CD4-positive, alpha-beta T cell treated with Interleukin-4 for 1 hour (primary cell): ENCODE results near the gene EXOC2.

Experiments
- DNase-seq, 2 donors: peaks; one replicate each; pipeline ENCODE4 v3.0.0-alpha.2; 2020 to 2022

Gene EXOC2

GRCh38 chr6:518218-518617 is 174.7 kb downstream of the EXOC2 start:
- DNase-seq, result no peak

DNA sequence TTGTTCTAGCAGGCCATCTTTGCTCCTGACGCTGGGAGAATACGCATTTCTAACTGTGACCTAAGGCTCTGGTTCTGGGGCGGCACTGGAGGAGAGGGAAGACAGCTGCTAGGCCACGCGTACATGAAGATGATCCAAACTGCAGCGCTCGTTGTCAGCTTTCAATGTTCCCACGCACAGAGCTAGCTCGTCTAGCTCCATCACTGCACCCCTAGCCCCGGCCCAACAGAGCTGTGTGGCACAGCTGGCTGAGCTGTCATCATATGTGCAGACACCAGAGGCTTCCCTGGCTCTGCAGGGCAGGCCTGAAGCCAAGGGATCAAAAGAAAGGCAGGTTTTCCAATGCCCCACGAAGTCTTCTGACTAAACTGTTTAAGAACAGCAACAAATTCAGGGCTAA is 176.7 kb downstream of the EXOC2 start:
- DNase-seq, result no peak

DNA sequence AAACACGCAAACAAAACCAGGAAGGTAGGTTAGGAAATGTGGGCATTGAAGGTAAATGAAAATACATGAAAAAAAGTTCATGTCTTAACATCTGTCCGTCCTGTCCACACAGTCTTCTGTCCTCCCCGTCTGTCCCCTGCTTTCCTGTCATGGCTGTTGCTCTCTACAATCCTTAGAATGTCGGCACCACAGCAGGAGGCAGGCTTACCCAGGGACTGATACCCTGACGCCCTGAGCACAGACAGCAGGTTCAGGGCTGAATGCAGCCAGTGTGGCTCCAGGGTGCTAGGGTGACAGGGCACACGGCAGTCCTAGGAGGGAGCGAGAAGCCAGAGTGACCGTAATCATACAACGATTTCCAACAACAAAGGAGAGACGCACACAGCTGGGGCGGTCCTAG is 177.7 kb downstream of the EXOC2 start:
- DNase-seq, result no peak

DNA sequence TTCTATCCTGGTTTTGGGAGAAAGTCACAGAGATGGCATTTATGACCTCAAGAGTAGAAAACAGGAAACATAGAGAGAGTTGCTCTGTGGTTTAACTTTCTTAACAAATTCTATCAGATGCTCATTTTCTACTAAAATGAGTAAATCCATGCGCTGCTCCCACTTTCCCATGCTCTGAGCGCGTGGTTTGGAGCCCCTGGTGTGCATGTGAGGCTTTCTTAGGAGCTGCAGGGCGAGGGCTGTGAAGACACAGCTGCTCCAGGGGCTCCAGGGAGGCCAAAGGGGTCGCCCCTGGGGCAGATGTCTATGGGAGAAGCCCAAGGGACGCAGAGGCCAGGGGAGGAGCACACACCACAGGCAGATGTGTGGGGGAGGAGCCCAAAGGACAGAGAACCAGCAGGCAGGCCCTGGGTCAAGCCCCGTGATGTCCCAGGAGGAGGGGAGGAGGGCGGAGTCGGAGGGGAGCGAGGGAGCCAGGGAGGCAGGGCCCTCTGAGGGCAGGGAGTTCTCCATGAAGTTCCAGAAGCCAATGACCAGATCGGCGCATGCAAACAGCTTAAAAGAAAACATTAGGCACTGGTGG is 178.5 kb downstream of the EXOC2 start:
- no peak for DNase-seq

DNA sequence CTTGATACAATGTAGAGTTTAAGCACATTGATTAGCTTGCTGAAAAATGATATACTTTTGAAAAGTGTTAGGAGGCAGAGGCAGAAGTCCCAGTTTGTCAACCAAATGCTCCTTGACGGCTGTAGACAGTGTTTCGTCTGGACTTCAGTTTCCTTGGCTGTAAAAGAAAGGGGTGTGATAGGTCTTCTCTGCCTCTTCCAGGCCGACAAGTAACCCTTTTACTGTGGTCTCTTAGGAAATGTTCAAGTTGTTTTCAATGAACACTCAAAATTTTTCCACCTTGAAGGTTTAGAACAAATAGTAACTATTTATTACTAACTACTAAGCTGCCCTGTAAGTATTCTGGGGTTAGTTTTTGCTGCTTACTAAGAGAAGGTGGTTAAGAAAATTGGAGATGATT is 179.0 kb downstream of the EXOC2 start:
- no peak for DNase-seq

- DNase-seq, result no peak
Observed at GRCh38 chr6:513058-513457, 179.9 kb downstream of the EXOC2 start.

DNA sequence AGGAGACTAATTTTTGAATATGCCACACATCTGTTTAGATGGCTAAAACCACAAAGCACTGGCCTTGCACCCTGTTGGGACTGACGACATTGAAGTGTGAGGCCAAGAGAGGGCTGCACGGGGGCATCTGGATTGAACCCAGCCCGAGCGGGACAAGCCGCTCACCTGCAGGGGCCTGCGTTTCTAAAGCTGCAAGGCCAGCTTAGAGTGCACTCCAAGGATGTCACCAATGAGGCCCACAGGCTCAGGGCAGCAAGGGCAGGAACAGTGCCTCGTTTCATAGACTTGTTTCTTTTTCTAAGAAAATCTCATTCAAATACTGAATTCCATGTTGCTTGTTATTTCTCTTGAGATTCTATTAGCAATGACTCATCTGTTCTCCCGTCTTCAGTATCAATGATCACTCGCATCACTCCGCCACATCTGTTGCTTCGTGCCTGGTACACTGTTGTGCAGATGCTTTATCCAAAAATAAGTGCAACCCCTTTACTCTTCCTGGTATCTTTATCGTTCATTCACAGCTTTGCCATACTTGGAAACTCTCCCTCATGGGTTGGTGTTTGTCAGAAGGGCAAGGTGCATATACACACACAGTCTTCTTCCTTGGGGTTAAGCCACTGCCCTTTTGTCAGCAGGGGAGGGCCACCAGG is 181.3 kb downstream of the EXOC2 start:
- no peak for DNase-seq

DNA sequence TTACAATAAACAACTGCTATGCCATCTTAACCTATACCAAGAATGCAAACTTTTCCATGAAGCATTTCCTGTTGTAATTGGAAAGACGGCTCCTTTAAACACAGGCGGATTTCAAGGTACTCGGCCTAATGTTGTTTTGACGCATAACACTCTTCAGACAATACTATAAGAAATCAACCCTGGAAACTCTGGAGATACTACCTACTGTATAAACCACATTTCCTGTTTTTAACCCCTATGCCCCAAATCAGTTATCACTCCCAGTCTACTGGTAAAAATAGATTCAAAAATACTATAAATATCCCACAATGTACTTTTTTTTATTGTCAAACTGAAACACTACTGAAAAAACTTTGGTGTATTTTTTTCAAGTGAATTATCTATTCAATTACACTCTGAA is 183.3 kb downstream of the EXOC2 start:
- peak in 1 of 2 donors; percentile 38 for DNase-seq

DNA sequence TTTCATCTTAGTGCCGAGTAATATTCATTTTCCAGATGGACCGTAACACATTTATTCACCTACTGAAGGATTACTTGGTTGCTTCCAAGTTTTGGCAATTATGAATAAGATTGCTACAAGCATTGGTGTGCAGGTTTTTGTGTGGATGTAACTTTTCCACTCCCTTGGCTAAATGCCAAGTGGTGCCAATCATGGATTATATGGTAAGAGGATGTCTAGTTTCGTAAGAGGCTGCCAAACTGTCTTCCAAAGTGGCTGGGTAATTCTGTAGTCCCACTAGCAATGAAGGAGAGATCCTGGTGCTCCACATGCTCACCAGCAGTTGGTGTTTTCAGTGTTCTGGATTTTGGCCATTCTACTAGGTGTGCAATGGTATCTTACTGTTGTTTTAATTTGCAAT is 184.3 kb downstream of the EXOC2 start:
- no peak for DNase-seq

DNA sequence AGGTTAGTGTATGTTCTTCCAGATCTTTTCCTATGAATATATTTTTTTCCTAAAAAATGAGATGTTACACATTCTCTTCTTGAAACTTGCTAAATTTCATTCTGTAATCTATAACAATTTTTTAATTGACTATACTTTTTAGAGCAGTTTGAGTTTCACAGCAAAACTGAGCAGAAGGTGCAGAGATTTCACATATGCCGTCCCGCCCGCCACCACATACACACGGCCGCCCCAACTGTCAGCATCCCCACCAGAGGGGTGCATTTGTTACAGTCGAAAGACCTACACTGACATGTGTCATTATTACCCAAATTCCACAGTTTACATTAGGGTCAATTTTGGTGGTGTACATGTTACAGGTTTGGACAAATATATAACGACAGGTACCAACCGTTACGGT is 184.9 kb downstream of the EXOC2 start:
- DNase-seq, result no peak

- no peak for DNase-seq
Observed at GRCh38 chr6:506920-507622, 185.9 kb downstream of the EXOC2 start.

DNA sequence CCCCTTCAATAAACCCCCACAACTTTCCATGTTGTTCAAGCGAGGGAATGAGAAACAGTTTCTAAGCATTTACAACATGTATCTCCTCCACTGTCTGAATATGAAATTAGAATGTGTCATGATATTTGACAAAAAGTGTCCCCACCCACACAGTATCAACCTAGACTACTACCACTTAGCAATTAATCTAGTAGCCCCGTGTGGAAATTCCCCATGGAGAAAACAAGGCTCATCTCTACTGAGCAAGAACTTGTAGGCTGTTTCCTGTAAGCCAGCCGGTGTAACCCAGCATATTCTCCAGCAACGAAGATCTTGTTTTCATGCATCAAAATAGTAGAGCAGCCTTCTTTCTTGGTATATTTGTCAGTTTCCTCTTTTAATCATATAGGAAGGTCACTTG is 186.4 kb downstream of the EXOC2 start:
- DNase-seq, result no peak

- DNase-seq, result no peak
Observed at GRCh38 chr6:505374-505773, 187.6 kb downstream of the EXOC2 start.

- DNase-seq, result no peak
Observed at GRCh38 chr6:504446-504980, 188.4 kb downstream of the EXOC2 start.

- DNase-seq, result no peak
Observed at GRCh38 chr6:503610-504362, 189.2 kb downstream of the EXOC2 start.

GRCh38 chr6:502761-503160 is 190.2 kb downstream of the EXOC2 start:
- DNase-seq, result no peak

DNA sequence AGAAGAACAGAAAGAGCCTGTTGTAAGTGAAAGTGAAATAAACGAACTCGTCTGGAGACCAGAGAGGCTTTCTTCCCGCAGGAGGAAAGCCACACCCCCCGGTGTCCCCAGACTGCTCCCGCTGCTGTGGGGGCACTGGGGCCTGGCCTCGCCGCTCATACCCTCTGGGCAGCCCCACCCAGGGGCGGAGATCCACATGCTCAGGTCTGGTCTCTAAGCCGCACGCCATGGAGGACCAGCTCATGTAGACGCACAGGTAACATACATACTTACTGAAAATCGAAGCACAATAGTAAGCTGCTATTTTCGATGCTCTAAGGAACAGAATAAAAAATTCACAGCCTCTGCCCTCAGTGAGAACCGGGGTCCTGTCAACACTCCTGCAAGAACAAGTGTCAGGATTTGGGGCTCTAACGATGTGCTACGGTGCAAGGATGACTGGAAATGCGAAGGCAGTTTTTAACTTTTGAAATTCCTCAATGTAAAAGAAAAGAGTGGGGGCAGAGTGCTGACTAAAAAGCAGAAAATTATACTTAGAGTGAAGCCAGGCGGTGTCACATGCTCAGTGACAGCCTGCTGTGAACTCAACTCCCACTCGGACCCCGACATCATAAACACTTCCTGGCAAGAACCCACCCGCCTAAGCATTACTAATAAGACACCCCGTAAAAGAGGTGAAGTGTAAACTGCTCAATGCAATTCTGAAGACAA is 190.9 kb downstream of the EXOC2 start:
- DNase-seq, result peak; percentile 22 to 57

DNA sequence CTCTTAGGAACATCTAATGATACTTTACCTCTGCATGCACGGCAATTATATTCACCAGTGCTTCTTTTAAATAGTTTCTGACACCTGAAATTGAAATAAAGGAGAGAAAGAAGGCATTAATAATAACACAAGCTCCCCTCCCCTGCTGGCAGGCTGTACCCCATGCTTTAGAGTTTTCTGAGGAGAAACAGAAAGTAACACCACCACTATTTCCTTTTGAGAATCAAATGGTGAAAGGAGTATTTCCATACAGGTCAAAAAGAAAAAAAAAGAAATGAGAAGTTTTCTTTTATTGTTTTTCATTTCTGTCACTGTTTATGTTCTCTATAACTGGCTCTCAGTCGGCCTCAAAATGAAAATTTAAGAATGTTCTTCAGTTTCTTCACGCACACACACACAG is 193.3 kb downstream of the EXOC2 start:
- peak in 1 of 2 donors; percentile 46 for DNase-seq

GRCh38 chr6:498795-499231 is 194.1 kb downstream of the EXOC2 start:
- DNase-seq, result peak; percentile 24 to 49

- no peak for DNase-seq
Observed at GRCh38 chr6:497258-497657, 195.7 kb downstream of the EXOC2 start.

DNA sequence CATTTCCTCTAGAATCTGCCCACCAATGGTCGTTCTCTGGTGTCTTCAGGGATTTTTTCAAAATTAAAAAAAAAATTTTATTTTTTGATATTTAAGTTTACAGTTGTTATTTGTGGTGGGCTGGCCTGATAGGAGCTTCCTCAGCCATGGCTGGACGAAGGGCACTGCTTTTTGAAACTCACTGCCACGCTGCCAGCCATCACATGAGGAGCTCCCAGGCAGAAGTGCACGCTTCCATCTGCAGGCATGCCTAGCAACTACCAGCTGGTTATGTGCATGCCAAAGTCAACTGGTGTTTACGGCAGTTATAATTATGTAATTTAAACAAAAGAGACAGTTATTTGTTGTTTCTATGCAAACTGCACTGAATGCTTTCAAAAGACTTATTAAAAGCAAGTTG is 196.3 kb downstream of the EXOC2 start:
- DNase-seq, result no peak

GRCh38 chr6:494394-494793 is 198.5 kb downstream of the EXOC2 start:
- DNase-seq, result no peak

DNA sequence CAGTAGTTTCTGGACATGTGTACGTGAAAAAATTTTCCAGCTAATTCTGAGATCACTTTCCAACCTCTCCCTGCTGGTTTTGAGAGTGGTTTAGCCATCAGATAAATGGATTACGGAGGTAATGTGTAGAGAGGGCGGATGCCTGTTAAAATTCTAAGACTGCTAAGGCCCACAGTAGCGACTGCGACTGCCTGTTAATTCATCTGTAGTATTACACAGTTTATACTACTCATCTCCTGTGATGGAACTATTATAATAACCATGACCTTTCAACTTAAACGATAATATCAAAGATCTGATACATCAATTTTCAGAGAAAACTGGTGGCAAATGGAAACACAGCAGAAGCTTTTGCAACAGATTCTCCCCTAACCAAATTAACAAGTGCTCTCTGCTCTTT is 199.1 kb downstream of the EXOC2 start:
- no peak for DNase-seq
